Epithelial cell of proximal tubule (primary cell): ENCODE data around the gene RABEP1. TPM values are rescaled to one million over a fixed set of nuclear protein-coding genes. Genes with fewer than 3 reads are reported as not detected.

Experiments
- DNase-seq: peaks from one replicate; pipeline ENCODE4 v3.0.0-alpha.2; 2011; ENCODE audit warnings: low read depth
- H3K4me3 ChIP-seq: 2 replicates; pipeline ENCODE4 v1.5.1; 2011; ENCODE audit warnings: low read depth, mild to moderate bottlenecking, low read length
- total RNA-seq: library from RNA; depleted of rRNA; stranded (reverse); fragments of >200 nt; gene quantifications from 2 replicates; pipeline ENCODE4 v1.2.3, GENCODE V29; 2015
- TF ChIP-seq, protein P1 (sequence below): conservative IDR thresholded peaks from 2 replicates; pipeline ENCODE4 v1.5.1; 2012; ENCODE audit warnings: low read depth, mild to moderate bottlenecking, low read length

Gene RABEP1
- total RNA-seq, 1 donor from 2014 or later: 21.4 TPM

- no peak for DNase-seq
These were observed 150.0 kb downstream of the RABEP1 start for GRCh38 chr17:5431949-5432556.

GRCh38 chr17:5434984-5435383, 152.9 kb downstream of the RABEP1 start:
- TF ChIP-seq, protein P1, sequence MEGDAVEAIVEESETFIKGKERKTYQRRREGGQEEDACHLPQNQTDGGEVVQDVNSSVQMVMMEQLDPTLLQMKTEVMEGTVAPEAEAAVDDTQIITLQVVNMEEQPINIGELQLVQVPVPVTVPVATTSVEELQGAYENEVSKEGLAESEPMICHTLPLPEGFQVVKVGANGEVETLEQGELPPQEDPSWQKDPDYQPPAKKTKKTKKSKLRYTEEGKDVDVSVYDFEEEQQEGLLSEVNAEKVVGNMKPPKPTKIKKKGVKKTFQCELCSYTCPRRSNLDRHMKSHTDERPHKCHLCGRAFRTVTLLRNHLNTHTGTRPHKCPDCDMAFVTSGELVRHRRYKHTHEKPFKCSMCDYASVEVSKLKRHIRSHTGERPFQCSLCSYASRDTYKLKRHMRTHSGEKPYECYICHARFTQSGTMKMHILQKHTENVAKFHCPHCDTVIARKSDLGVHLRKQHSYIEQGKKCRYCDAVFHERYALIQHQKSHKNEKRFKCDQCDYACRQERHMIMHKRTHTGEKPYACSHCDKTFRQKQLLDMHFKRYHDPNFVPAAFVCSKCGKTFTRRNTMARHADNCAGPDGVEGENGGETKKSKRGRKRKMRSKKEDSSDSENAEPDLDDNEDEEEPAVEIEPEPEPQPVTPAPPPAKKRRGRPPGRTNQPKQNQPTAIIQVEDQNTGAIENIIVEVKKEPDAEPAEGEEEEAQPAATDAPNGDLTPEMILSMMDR: no peak
- DNase-seq: no peak
- no peak overlapping the region for H3K4me3 ChIP-seq

More at GRCh38 chr17:5431949-5432556, 150.0 kb downstream of the RABEP1 start:
- no peak overlapping the region for H3K4me3 ChIP-seq
- TF ChIP-seq, protein P1: no peak

Other genes starting within 250 kb of the RABEP1 start
- gene SLC52A1, start 246.9 kb upstream of the RABEP1 start, total RNA-seq: 0.07 and 1.3 TPM in 2 replicates
- 1.2 and 1.7 TPM in 2 replicates for gene ZFP3, start 203.8 kb upstream of the RABEP1 start, total RNA-seq
- gene ZNF232, start 170.4 kb upstream of the RABEP1 start, total RNA-seq: 5.4 and 8.7 TPM in 2 replicates
- gene USP6, start 166.3 kb upstream of the RABEP1 start, total RNA-seq: not detected in 2 replicates
- 1.7 and 3.3 TPM in 2 replicates for gene ZNF594, start 90.4 kb upstream of the RABEP1 start, total RNA-seq
- gene SCIMP, start 47.4 kb upstream of the RABEP1 start, total RNA-seq: not detected in 2 replicates
- gene NUP88, start 137.4 kb downstream of the RABEP1 start, total RNA-seq: 108 and 166 TPM in 2 replicates
- 25.2 and 53.9 TPM in 2 replicates for gene RPAIN, start 137.9 kb downstream of the RABEP1 start, total RNA-seq
- 259 and 408 TPM in 2 replicates for gene C1QBP, start 156.9 kb downstream of the RABEP1 start, total RNA-seq
- 8.9 and 10.9 TPM in 2 replicates for gene DHX33, start 186.7 kb downstream of the RABEP1 start, total RNA-seq
- 21.4 and 65.6 TPM in 2 replicates for gene DERL2, start 203.9 kb downstream of the RABEP1 start, total RNA-seq
- gene MIS12, start 204.3 kb downstream of the RABEP1 start, total RNA-seq: 19.0 and 27.3 TPM in 2 replicates